ENCODE measurements around the gene SENP1.

The SENP1 gene

GRCh38 chr12:48029491-48030172 is 76.2 kb downstream of the SENP1 start:
- H3K4me3 ChIP-seq (ENCODE audit: low read length, poor library complexity, severe bottlenecking): no peak overlapping the region
- H2AFZ ChIP-seq (ENCODE audit: low read length): peak overlapping the region; percentile 61; the same call in 1 of the 2 replicates
- H3K27me3 ChIP-seq (ENCODE audit: insufficient read depth, low read length, poor library complexity, severe bottlenecking): no peaks in the 10 kb centered on the region
- H3K4me2 ChIP-seq (ENCODE audit: low read depth, low read length, poor library complexity, severe bottlenecking): no peak overlapping the region
- TF ChIP-seq EZH2phosphoT487 (IDR thresholded peaks at IDR 0.05; ENCODE audit: borderline replicate concordance): no peak
- no peak for TF ChIP-seq CTCF (conservative IDR thresholded peaks at IDR 0.05; ENCODE audit: low read length)
- H3K9me3 ChIP-seq (ENCODE audit: insufficient read depth, low read depth, low read length): no peaks in the 10 kb centered on the region
- no peaks in the 10 kb centered on the region for H3K9me2 ChIP-seq (replicated peaks; ENCODE audit: low read depth, low read length)
- no peaks in the 10 kb centered on the region for H3F3A ChIP-seq (ENCODE audit: low read depth)
- no peaks in the 10 kb centered on the region for H3K36me3 ChIP-seq (ENCODE audit: insufficient read depth, low read length)
- H3K4me1 ChIP-seq (ENCODE audit: insufficient read depth, low read length, poor library complexity, severe bottlenecking): peaks cover 16% of the 10 kb centered on the region
- H3K79me2 ChIP-seq (ENCODE audit: insufficient read depth, low read length): no peaks in the 10 kb centered on the region
- H3K9ac ChIP-seq (ENCODE audit: low read depth, low read length, poor library complexity, severe bottlenecking): no peak overlapping the region
- no peaks in the 10 kb centered on the region for H4K20me1 ChIP-seq (ENCODE audit: insufficient read depth, low read length, poor library complexity, severe bottlenecking)

- Histone ChIP-seq H3K9me3 (ENCODE audit: insufficient read depth, low read depth, low read length) (no peaks in the 10 kb centered on the region), H3K36me3 (ENCODE audit: insufficient read depth, low read length) (no peaks in the 10 kb centered on the region), H3K9ac (ENCODE audit: low read depth, low read length, poor library complexity, severe bottlenecking) (no peak overlapping the region), H3K4me3 (ENCODE audit: low read length, poor library complexity, severe bottlenecking) (no peak overlapping the region), H3K9me2 (replicated peaks; ENCODE audit: low read depth, low read length) (no peaks in the 10 kb centered on the region), H2AFZ (ENCODE audit: low read length) (no peak overlapping the region), H4K20me1 (ENCODE audit: insufficient read depth, low read length, poor library complexity, severe bottlenecking) (no peaks in the 10 kb centered on the region), H3K4me2 (ENCODE audit: low read depth, low read length, poor library complexity, severe bottlenecking) (no peak overlapping the region), H3K27me3 (ENCODE audit: insufficient read depth, low read length, poor library complexity, severe bottlenecking) (no peaks in the 10 kb centered on the region), H3K4me1 (ENCODE audit: insufficient read depth, low read length, poor library complexity, severe bottlenecking) (peaks cover 16% of the 10 kb centered on the region), H3F3A (ENCODE audit: low read depth) (no peaks in the 10 kb centered on the region), H3K79me2 (ENCODE audit: insufficient read depth, low read length) (no peaks in the 10 kb centered on the region)
- TF ChIP-seq CTCF (conservative IDR thresholded peaks at IDR 0.05; ENCODE audit: low read length): no peak
- no peak for TF ChIP-seq EZH2phosphoT487 (IDR thresholded peaks at IDR 0.05; ENCODE audit: borderline replicate concordance)
Observed at GRCh38 chr12:48028541-48029431, 77.1 kb downstream of the SENP1 start.

GRCh38 chr12:48027183-48028002 is 78.5 kb downstream of the SENP1 start:
- H4K20me1 ChIP-seq (ENCODE audit: insufficient read depth, low read length, poor library complexity, severe bottlenecking): no peaks in the 10 kb centered on the region
- H3K9me2 ChIP-seq (replicated peaks; ENCODE audit: low read depth, low read length): no peaks in the 10 kb centered on the region
- H3K9ac ChIP-seq (ENCODE audit: low read depth, low read length, poor library complexity, severe bottlenecking): peak overlapping the region; percentile 13
- peak overlapping the region; percentile 11 for H3K4me3 ChIP-seq (ENCODE audit: low read length, poor library complexity, severe bottlenecking)
- no peaks in the 10 kb centered on the region for H3K27me3 ChIP-seq (ENCODE audit: insufficient read depth, low read length, poor library complexity, severe bottlenecking)
- H3K9me3 ChIP-seq (ENCODE audit: insufficient read depth, low read depth, low read length): no peaks in the 10 kb centered on the region
- H3K36me3 ChIP-seq (ENCODE audit: insufficient read depth, low read length): no peaks in the 10 kb centered on the region
- TF ChIP-seq CTCF (conservative IDR thresholded peaks at IDR 0.05; ENCODE audit: low read length) (no peak), EZH2phosphoT487 (IDR thresholded peaks at IDR 0.05; ENCODE audit: borderline replicate concordance) (no peak)
- H3K4me1 ChIP-seq (ENCODE audit: insufficient read depth, low read length, poor library complexity, severe bottlenecking): peaks cover 16% of the 10 kb centered on the region
- H3F3A ChIP-seq (ENCODE audit: low read depth): no peaks in the 10 kb centered on the region
- H3K4me2 ChIP-seq (ENCODE audit: low read depth, low read length, poor library complexity, severe bottlenecking): peak overlapping the region; percentile 37
- peak overlapping the region; percentile 44 for H2AFZ ChIP-seq (ENCODE audit: low read length)
- H3K79me2 ChIP-seq (ENCODE audit: insufficient read depth, low read length): no peaks in the 10 kb centered on the region

Measured in Loucy (cell line).